Glomerular visceral epithelial cell (primary cell): ENCODE results near the gene LRRC73.
"Not testable (repeated sequence)": the region's sequence is repeated elsewhere in the genome, so short reads cannot be mapped to it uniquely, and the experiment has no call there.

ENCODE experiments used
- DNase-seq: peaks from one replicate; pipeline ENCODE4 v3.0.0-alpha.2; 2016; ENCODE audit errors: extremely low spot score

Gene LRRC73

GRCh38 chr6:43509984-43510826, at the start of gene LRRC73:
LRRC73 (minus strand) TSS chr6:43510346; CDS start chr6:43509785, 561 bp downstream.
- peak; percentile 82 for DNase-seq

- no peak for DNase-seq
Measured at GRCh38 chr6:43559328-43559727, 49.2 kb upstream of the LRRC73 start.

- not testable (repeated sequence) for DNase-seq
Measured at GRCh38 chr6:43557620-43558019, 47.5 kb upstream of the LRRC73 start.

- no peak for DNase-seq
Measured at GRCh38 chr6:43547222-43547621, 37.1 kb upstream of the LRRC73 start.

- no peak for DNase-seq
Measured at GRCh38 chr6:43544461-43544860, 34.3 kb upstream of the LRRC73 start.

GRCh38 chr6:43541774-43542471, 31.8 kb upstream of the LRRC73 start:
- DNase-seq: no peak

- DNase-seq: no peak
Measured at GRCh38 chr6:43540507-43540906, 30.4 kb upstream of the LRRC73 start.

GRCh38 chr6:43539409-43539808, 29.3 kb upstream of the LRRC73 start:
- not testable (repeated sequence) for DNase-seq

GRCh38 chr6:43538986-43539385, 28.8 kb upstream of the LRRC73 start:
- DNase-seq: not testable (repeated sequence)

- no peak for DNase-seq
Measured at GRCh38 chr6:43532201-43532600, 22.1 kb upstream of the LRRC73 start.

- no peak for DNase-seq
Measured at GRCh38 chr6:43524483-43524961, 14.4 kb upstream of the LRRC73 start.

GRCh38 chr6:43523284-43523683, 13.1 kb upstream of the LRRC73 start:
- no peak for DNase-seq

- DNase-seq: no peak
Measured at GRCh38 chr6:43522547-43523261, 12.6 kb upstream of the LRRC73 start.

GRCh38 chr6:43521836-43522235, 11.7 kb upstream of the LRRC73 start:
- no peak for DNase-seq

- no peak for DNase-seq
Measured at GRCh38 chr6:43520097-43520496, 10.0 kb upstream of the LRRC73 start.

GRCh38 chr6:43517505-43518357, 7.6 kb upstream of the LRRC73 start:
- DNase-seq: no peak

- DNase-seq: peak; percentile 98
Measured at GRCh38 chr6:43516697-43517504, 6.8 kb upstream of the LRRC73 start, which contains the start of the genes POLR1C and YIPF3. POLR1C (plus strand) TSS chr6:43517089; CDS start chr6:43517110, 21 bp downstream. YIPF3 (minus strand) TSS chr6:43516926; CDS start chr6:43516807, 119 bp downstream.

GRCh38 chr6:43516367-43516696, 6.2 kb upstream of the LRRC73 start:
- no peak for DNase-seq

- no peak for DNase-seq
Measured at GRCh38 chr6:43515808-43516207, 5.7 kb upstream of the LRRC73 start.

- DNase-seq: no peak
Measured at GRCh38 chr6:43511824-43512415, 1.8 kb upstream of the LRRC73 start.
